NT2/D1 (cell line): ENCODE results near the gene APLNR.

Source experiments
- DNase-seq: peaks from one replicate; pipeline ENCODE4 v3.0.0-alpha.2; 2011; ENCODE audit warnings: low read depth, low spot score
- H3K27me3 ChIP-seq: 2 replicates; pipeline ENCODE4 v1.6.0; 2011; ENCODE audit warnings: mild to moderate bottlenecking; ENCODE audit not compliant: insufficient read length, insufficient read depth
- H3K36me3 ChIP-seq: 2 replicates; pipeline ENCODE4 v1.6.1; 2011; ENCODE audit warnings: mild to moderate bottlenecking, low read length, mixed read lengths; ENCODE audit not compliant: insufficient read depth, insufficient read length
- H3K4me1 ChIP-seq: 2 replicates; pipeline ENCODE4 v1.5.1; 2011; ENCODE audit not compliant: insufficient read depth, insufficient read length
- H3K4me3 ChIP-seq: 2 replicates; pipeline ENCODE4 v1.5.1; 2011; ENCODE audit warnings: low read depth; ENCODE audit not compliant: insufficient read length
- H3K9ac ChIP-seq: 2 replicates; pipeline ENCODE4 v1.6.0; 2011; ENCODE audit warnings: low read depth; ENCODE audit not compliant: insufficient read length
- H3K9me3 ChIP-seq: 2 replicates; pipeline ENCODE4 v1.5.1; 2011; ENCODE audit warnings: mild to moderate bottlenecking, low read length; ENCODE audit not compliant: insufficient read depth
- SUZ12 ChIP-seq: IDR thresholded peaks from 2 replicates; pipeline ENCODE4 v1.6.1; 2011; ENCODE audit not compliant: insufficient read length, insufficient read depth; ENCODE audit errors: extremely low read depth
- YY1 ChIP-seq: IDR thresholded peaks from 2 replicates; pipeline ENCODE4 v1.6.1; 2011; ENCODE audit not compliant: insufficient read length, insufficient read depth
- ZNF274 ChIP-seq: IDR thresholded peaks from 2 replicates; pipeline ENCODE4 v1.6.1; 2011; ENCODE audit warnings: mild to moderate bottlenecking, low read depth, low read length

Gene APLNR

DNA sequence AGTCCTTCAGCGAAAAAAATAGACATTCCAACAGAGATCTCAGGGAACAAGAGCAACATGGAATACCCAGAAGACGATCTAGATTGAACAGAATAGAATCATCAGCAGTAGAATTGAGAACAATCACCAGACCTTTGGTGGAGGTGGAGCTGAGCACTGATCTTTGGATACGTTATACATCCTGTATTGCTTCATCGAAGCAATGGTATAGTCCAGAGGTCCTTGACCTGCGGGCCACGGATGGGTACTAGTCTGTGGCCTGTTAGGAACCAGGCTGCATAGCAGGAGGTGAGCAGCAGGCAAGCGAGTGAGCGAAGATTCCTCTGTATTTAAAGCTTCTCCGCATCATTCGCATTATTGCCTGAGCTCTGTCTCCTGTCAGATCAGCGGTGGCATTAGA, 37.7 kb downstream of the APLNR start:
- TF ChIP-seq SUZ12 (no peak), YY1 (no peak), ZNF274 (no peak)
- H3K27me3 ChIP-seq: no peaks in the 10 kb centered on the region
- no peak overlapping the region for H3K4me3 ChIP-seq
- H3K36me3 ChIP-seq: no peaks in the 10 kb centered on the region
- DNase-seq: no peak
- H3K4me1 ChIP-seq: no peaks in the 10 kb centered on the region
- H3K9me3 ChIP-seq: no peaks in the 10 kb centered on the region
- no peak overlapping the region for H3K9ac ChIP-seq

- Histone ChIP-seq H3K9ac (no peak overlapping the region), H3K36me3 (no peaks in the 10 kb centered on the region), H3K4me1 (no peaks in the 10 kb centered on the region), H3K27me3 (no peaks in the 10 kb centered on the region), H3K9me3 (no peaks in the 10 kb centered on the region), H3K4me3 (no peak overlapping the region)
- DNase-seq: no peak
- TF ChIP-seq YY1 (no peak), SUZ12 (no peak), ZNF274 (no peak)
Measured at GRCh38 chr11:57197762-57198161, 39.3 kb downstream of the APLNR start.

DNA sequence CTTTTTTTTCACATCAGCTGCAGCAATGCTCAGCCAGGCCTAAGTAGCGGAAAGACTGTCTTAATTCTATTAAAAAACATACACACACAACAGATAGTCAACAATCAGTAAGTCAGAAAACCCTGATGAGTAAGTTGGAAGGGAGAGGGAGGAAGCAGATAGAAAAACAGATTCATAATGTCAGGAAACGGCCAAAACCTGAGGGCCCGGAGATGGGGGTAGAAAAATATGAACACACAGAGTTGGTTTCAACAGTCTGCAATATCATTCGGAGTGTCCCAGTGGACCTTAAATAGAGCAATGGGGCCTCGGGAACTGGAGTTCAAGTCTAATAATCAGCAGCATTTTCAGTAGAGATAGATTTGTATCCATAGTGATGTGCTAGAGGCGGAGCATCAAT, 40.5 kb downstream of the APLNR start:
- H3K4me1 ChIP-seq: no peaks in the 10 kb centered on the region
- H3K9ac ChIP-seq: no peak overlapping the region
- no peaks in the 10 kb centered on the region for H3K27me3 ChIP-seq
- TF ChIP-seq YY1: no peak
- H3K9me3 ChIP-seq: no peaks in the 10 kb centered on the region
- H3K4me3 ChIP-seq: no peak overlapping the region
- no peaks in the 10 kb centered on the region for H3K36me3 ChIP-seq
- DNase-seq: no peak

- Histone ChIP-seq H3K4me1 (no peaks in the 10 kb centered on the region), H3K4me3 (no peak overlapping the region), H3K9ac (no peak overlapping the region), H3K27me3 (no peaks in the 10 kb centered on the region), H3K36me3 (no peaks in the 10 kb centered on the region), H3K9me3 (no peaks in the 10 kb centered on the region)
- TF ChIP-seq SUZ12: no peak
- no peak for TF ChIP-seq YY1
- no peak for TF ChIP-seq ZNF274
- no peak for DNase-seq
Measured at GRCh38 chr11:57192316-57192715, 44.7 kb downstream of the APLNR start.

- no peaks in the 10 kb centered on the region for H3K36me3 ChIP-seq
- no peaks in the 10 kb centered on the region for H3K9me3 ChIP-seq
- no peak overlapping the region for H3K9ac ChIP-seq
- no peak overlapping the region for H3K4me3 ChIP-seq
- H3K4me1 ChIP-seq: no peaks in the 10 kb centered on the region
- no peaks in the 10 kb centered on the region for H3K27me3 ChIP-seq
- no peak for TF ChIP-seq SUZ12
- no peak for DNase-seq
Measured at GRCh38 chr11:57191311-57192219, 45.5 kb downstream of the APLNR start.

DNA sequence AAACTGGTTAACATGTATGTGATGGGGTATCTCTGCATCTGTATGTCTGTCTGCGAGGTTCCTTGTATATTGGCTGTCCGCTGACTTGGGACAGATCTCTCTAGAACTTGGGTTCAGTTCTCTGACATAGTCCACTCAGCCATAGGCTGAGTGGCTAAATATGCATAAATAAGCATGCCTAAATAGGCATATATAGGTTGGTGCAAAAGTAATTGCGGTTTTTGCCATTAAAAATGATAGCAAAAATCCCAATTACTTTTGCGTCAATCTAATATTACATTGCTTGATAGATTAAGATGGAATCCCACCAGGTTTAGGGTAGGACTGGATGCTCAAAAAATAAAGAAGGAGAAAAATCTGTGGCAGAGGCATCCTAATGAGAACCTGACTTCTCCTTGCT, 46.5 kb downstream of the APLNR start:
- H3K9ac ChIP-seq: no peak overlapping the region
- H3K4me1 ChIP-seq: no peaks in the 10 kb centered on the region
- DNase-seq: no peak
- H3K27me3 ChIP-seq: no peaks in the 10 kb centered on the region
- H3K36me3 ChIP-seq: no peaks in the 10 kb centered on the region
- H3K4me3 ChIP-seq: no peak overlapping the region
- H3K9me3 ChIP-seq: no peaks in the 10 kb centered on the region
- TF ChIP-seq YY1: no peak
- TF ChIP-seq SUZ12: no peak
- TF ChIP-seq ZNF274: no peak
